OCI-LY1 (cell line): ENCODE results near the gene HAVCR1.

Experiments
- H2AFZ ChIP-seq: fragments of 200-600 bp; sonication (generic), shearing (Covaris generic); 2 replicates; pipeline ENCODE4 v1.6.0; 2014; ENCODE audit warnings: antibody characterized with exemption, mild to moderate bottlenecking, low read length
- H3F3A ChIP-seq: fragments of 200-600 bp; sonication (generic), shearing (Covaris generic); 2 replicates; pipeline ENCODE4 v1.6.0; 2014; ENCODE audit warnings: mild to moderate bottlenecking, antibody characterized with exemption, low read length, moderate library complexity; ENCODE audit not compliant: insufficient read depth
- H3K27ac ChIP-seq: fragments of 200-600 bp; sonication (generic); 2 replicates; pipeline ENCODE4 v1.5.1; 2014; ENCODE audit warnings: low read length, mixed run types, mild to moderate bottlenecking, low read depth; ENCODE audit not compliant: poor library complexity, severe bottlenecking
- H3K27me3 ChIP-seq: fragments of 200-600 bp; sonication (generic); 2 replicates; pipeline ENCODE4 v1.6.0; 2014; ENCODE audit warnings: antibody characterized with exemption, mild to moderate bottlenecking, low read length, moderate library complexity; ENCODE audit not compliant: insufficient read depth
- H3K36me3 ChIP-seq: fragments of 200-600 bp; sonication (generic); 2 replicates; pipeline ENCODE4 v1.6.1; 2014; ENCODE audit warnings: mild to moderate bottlenecking, antibody characterized with exemption, low read length, moderate library complexity, mixed read lengths; ENCODE audit not compliant: insufficient read depth
- H3K4me1 ChIP-seq: fragments of 200-600 bp; sonication (generic); 2 replicates; pipeline ENCODE4 v1.5.1; 2014; ENCODE audit warnings: mild to moderate bottlenecking, low read length, moderate library complexity; ENCODE audit not compliant: insufficient read depth, severe bottlenecking
- H3K4me2 ChIP-seq: fragments of 200-600 bp; sonication (generic), shearing (Covaris generic); 2 replicates; pipeline ENCODE4 v1.6.1; 2014; ENCODE audit warnings: low read length
- H3K4me3 ChIP-seq: fragments of 200-600 bp; sonication (generic); 2 replicates; pipeline ENCODE4 v1.5.1; 2014; ENCODE audit warnings: low read length, low read depth, mild to moderate bottlenecking, mixed read lengths; ENCODE audit not compliant: poor library complexity, severe bottlenecking
- H3K79me2 ChIP-seq: fragments of 200-600 bp; shearing (Covaris generic); 2 replicates; pipeline ENCODE4 v1.6.1; 2016; ENCODE audit warnings: mixed run types, low read length, mixed read lengths; ENCODE audit not compliant: insufficient read depth
- H3K9ac ChIP-seq: fragments of 200-600 bp; sonication (generic), shearing (Covaris generic); 2 replicates; pipeline ENCODE4 v1.6.1; 2014; ENCODE audit warnings: mild to moderate bottlenecking, low read length, mixed read lengths
- H3K9me2 ChIP-seq: fragments of 200-600 bp; sonication (generic), shearing (Covaris generic); 2 replicates; pipeline ENCODE4 v1.6.1; 2014; ENCODE audit warnings: low read depth, mild to moderate bottlenecking, low read length, mixed read lengths
- H3K9me3 ChIP-seq: fragments of 200-600 bp; shearing (Covaris generic); 2 replicates; pipeline ENCODE4 v1.6.1; 2014; ENCODE audit warnings: low read length, mixed read lengths
- H4K20me1 ChIP-seq: fragments of 200-600 bp; sonication (generic), shearing (Covaris generic); 2 replicates; pipeline ENCODE4 v1.6.0; 2016; ENCODE audit warnings: mild to moderate bottlenecking, low read length; ENCODE audit not compliant: insufficient read depth
- CTCF ChIP-seq: fragments of 200-600 bp; sonication (generic), shearing (Covaris generic); IDR thresholded peaks from 2 replicates; pipeline ENCODE4 v1.5.1; 2017; ENCODE audit warnings: mild to moderate bottlenecking, antibody characterized with exemption, low read length, moderate library complexity, mixed read lengths
- EZH2 ChIP-seq: fragments of 200-600 bp; sonication (generic), shearing (Covaris generic); IDR thresholded peaks from 2 replicates; pipeline ENCODE4 v1.8.0; 2017; ENCODE audit warnings: borderline replicate concordance, mixed run types, mild to moderate bottlenecking, antibody characterized with exemption, low read length, moderate library complexity, mixed read lengths

HAVCR1 gene

DNA sequence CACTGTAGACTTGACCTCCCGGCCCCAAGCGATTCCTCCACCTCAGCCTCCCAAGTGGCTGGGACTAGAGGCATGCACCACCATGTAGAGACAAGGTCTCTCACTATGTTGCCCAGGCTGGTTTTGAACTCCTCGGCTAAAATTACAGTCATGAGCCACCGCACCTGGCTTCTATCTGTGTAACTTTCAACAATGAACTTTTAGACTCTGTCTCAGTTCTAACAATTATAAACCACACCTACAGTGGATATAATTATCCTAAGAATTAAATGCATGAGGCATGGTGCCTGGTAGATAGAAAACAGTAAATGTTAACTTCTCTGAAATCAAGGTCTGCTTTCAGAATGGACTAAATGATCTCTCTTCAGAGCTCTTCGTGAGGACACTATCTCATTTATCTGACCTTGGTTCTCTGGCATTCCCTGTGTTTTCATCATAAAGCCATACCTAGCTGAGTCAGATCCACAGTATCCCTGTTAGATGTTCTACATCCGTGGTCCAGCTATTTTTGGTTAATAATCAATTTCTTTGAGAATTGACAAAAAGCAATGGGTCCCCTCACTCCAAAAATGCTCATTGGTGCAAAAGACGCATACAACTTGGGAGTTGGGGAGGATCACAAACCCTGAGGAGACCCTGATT lies 7.2 kb downstream of the HAVCR1 start:
- Histone ChIP-seq H3K4me3 (no peak overlapping the region), H2AFZ (no peak overlapping the region), H3K9me3 (no peaks in the 10 kb centered on the region), H3F3A (no peaks in the 10 kb centered on the region), H3K27ac (no peak overlapping the region), H3K36me3 (no peaks in the 10 kb centered on the region), H3K4me2 (no peak overlapping the region), H3K79me2 (no peaks in the 10 kb centered on the region), H3K27me3 (no peaks in the 10 kb centered on the region), H3K4me1 (no peaks in the 10 kb centered on the region), H3K9ac (no peak overlapping the region), H4K20me1 (no peaks in the 10 kb centered on the region), H3K9me2 (no peaks in the 10 kb centered on the region)
- no peak for TF ChIP-seq EZH2
- TF ChIP-seq CTCF = no peak

GRCh38 chr5:157050050-157050449 lies 8.9 kb downstream of the HAVCR1 start:
- Histone ChIP-seq H3K9ac (no peak overlapping the region), H4K20me1 (no peaks in the 10 kb centered on the region), H3K4me3 (no peak overlapping the region)

GRCh38 chr5:157049605-157050004 lies 9.3 kb downstream of the HAVCR1 start:
- no peaks in the 10 kb centered on the region for H3K9me2 ChIP-seq
- H2AFZ ChIP-seq = no peak overlapping the region
- no peak overlapping the region for H3K27ac ChIP-seq
- no peaks in the 10 kb centered on the region for H3K9me3 ChIP-seq
- TF ChIP-seq CTCF (no peak), EZH2 (no peak)
- H3F3A ChIP-seq = no peaks in the 10 kb centered on the region
- H3K27me3 ChIP-seq = no peaks in the 10 kb centered on the region
- no peak overlapping the region for H3K9ac ChIP-seq
- H3K79me2 ChIP-seq = no peaks in the 10 kb centered on the region
- H3K4me2 ChIP-seq = no peak overlapping the region
- no peak overlapping the region for H3K4me3 ChIP-seq
- H3K4me1 ChIP-seq = no peaks in the 10 kb centered on the region
- H4K20me1 ChIP-seq = no peaks in the 10 kb centered on the region
- H3K36me3 ChIP-seq = no peaks in the 10 kb centered on the region

More at GRCh38 chr5:157050050-157050449, 8.9 kb downstream of the HAVCR1 start:
- H2AFZ ChIP-seq = no peak overlapping the region
- H3K9me3 ChIP-seq = no peaks in the 10 kb centered on the region
- no peaks in the 10 kb centered on the region for H3F3A ChIP-seq
- no peaks in the 10 kb centered on the region for H3K36me3 ChIP-seq
- no peak overlapping the region for H3K27ac ChIP-seq
- no peak overlapping the region for H3K4me2 ChIP-seq
- H3K79me2 ChIP-seq = no peaks in the 10 kb centered on the region
- no peaks in the 10 kb centered on the region for H3K27me3 ChIP-seq
- no peaks in the 10 kb centered on the region for H3K4me1 ChIP-seq
- no peak for TF ChIP-seq EZH2
- no peak for TF ChIP-seq CTCF
- no peaks in the 10 kb centered on the region for H3K9me2 ChIP-seq
